GM12801 (cell line): ENCODE measurements around the gene MSMO1.

ENCODE experiments used
- CTCF ChIP-seq: IDR thresholded peaks from one replicate; pipeline ENCODE4 v1.5.1; 2011; ENCODE audit warnings: control low read depth; ENCODE audit not compliant: insufficient read length; ENCODE audit errors: extremely low read depth

Gene MSMO1

GRCh38 chr4:165327211-165328100 is at the start of gene MSMO1:
TSS of gene MSMO1 (plus strand) at chr4:165327669. CDS start at chr4:165333371, 5,702 bp downstream.
- TF ChIP-seq CTCF = no peak

GRCh38 chr4:165288226-165288625 is 39.2 kb upstream of the MSMO1 start:
- TF ChIP-seq CTCF = no peak

GRCh38 chr4:165288639-165289422 is 38.6 kb upstream of the MSMO1 start:
- TF ChIP-seq CTCF = no peak

GRCh38 chr4:165289423-165289785 is 38.1 kb upstream of the MSMO1 start:
- TF ChIP-seq CTCF = no peak

GRCh38 chr4:165293061-165293460 is 34.4 kb upstream of the MSMO1 start:
- no peak for TF ChIP-seq CTCF

- no peak for TF ChIP-seq CTCF
These were observed 33.4 kb upstream of the MSMO1 start for GRCh38 chr4:165293927-165294649.

GRCh38 chr4:165294907-165295306 is 32.6 kb upstream of the MSMO1 start:
- no peak for TF ChIP-seq CTCF
